Immature natural killer cell (primary cell): Measurements from ENCODE around the gene HS3ST6. TPM values are rescaled to one million over a fixed set of nuclear protein-coding genes. Genes with fewer than 3 reads are reported as not detected.

Source experiments
- polyA plus RNA-seq, 3 donors: library from polyadenylated mRNA; unstranded; fragments of 300-500 nt; fragmentation: Illumina TruSeq; gene quantifications; one replicate each; pipeline ENCODE4 v1.2.3, GENCODE V29; 2021

HS3ST6 gene
- polyA plus RNA-seq, 3 donors from 2014 or later: not detected

Other genes with a start within 250 kb of the HS3ST6 start
- gene JPT2, start 240.1 kb downstream of the HS3ST6 start, polyA plus RNA-seq: 10 to 100 TPM in 1 of 3 donors, 1 to 10 TPM in 2; 7.9 to 14.0 (median 8.3) TPM
- gene MAPK8IP3, start 212.2 kb downstream of the HS3ST6 start, polyA plus RNA-seq: 1 to 10 TPM in 1 of 3 donors, under 1 TPM in 2; 0.55 to 3.8 (median 0.57) TPM
- gene NME3, start 146.9 kb downstream of the HS3ST6 start, polyA plus RNA-seq: 10 to 100 TPM; 49.4 to 96.9 (median 82.4) TPM
- gene EME2, start 145.6 kb downstream of the HS3ST6 start, polyA plus RNA-seq: 1 to 10 TPM in 2 of 3 donors, under 1 TPM in 1; 0.79 to 2.2 (median 1.0) TPM
- 100 to 1,000 TPM; 111 to 139 (median 139) TPM for gene MRPS34, start 145.3 kb downstream of the HS3ST6 start, polyA plus RNA-seq
- gene SPSB3, start 135.8 kb downstream of the HS3ST6 start, polyA plus RNA-seq: 10 to 100 TPM; 68.3 to 80.4 (median 77.6) TPM
- gene NUBP2, start 135.5 kb downstream of the HS3ST6 start, polyA plus RNA-seq: 100 to 1,000 TPM; 106 to 151 (median 127) TPM
- not detected for gene IGFALS, start 124.7 kb downstream of the HS3ST6 start, polyA plus RNA-seq
- 10 to 100 TPM; 53.0 to 54.7 (median 54.3) TPM for gene HAGH, start 91.6 kb downstream of the HS3ST6 start, polyA plus RNA-seq
- gene FAHD1, start 91.2 kb downstream of the HS3ST6 start, polyA plus RNA-seq: 10 to 100 TPM; 22.7 to 35.4 (median 24.8) TPM
- not detected for gene MEIOB, start 46.3 kb downstream of the HS3ST6 start, polyA plus RNA-seq
- 10 to 100 TPM; 34.0 to 66.5 (median 47.0) TPM for gene MSRB1, start 24.8 kb upstream of the HS3ST6 start, polyA plus RNA-seq
- not detected for gene RPL3L, start 36.3 kb upstream of the HS3ST6 start, polyA plus RNA-seq
- 100 to 1,000 TPM; 201 to 232 (median 203) TPM for gene NDUFB10, start 41.1 kb upstream of the HS3ST6 start, polyA plus RNA-seq
- 1,000 to 10,000 TPM; 2,221 to 2,989 (median 2,668) TPM for gene RPS2, start 46.4 kb upstream of the HS3ST6 start, polyA plus RNA-seq
- gene RNF151, start 48.4 kb upstream of the HS3ST6 start, polyA plus RNA-seq: not detected
- gene TBL3, start 53.6 kb upstream of the HS3ST6 start, polyA plus RNA-seq: 10 to 100 TPM; 34.4 to 66.1 (median 59.8) TPM
- under 1 TPM in 1 of 3 donors, not detected in 2; 0.17 TPM for gene NOXO1, start 63.1 kb upstream of the HS3ST6 start, polyA plus RNA-seq
- 10 to 100 TPM; 38.4 to 52.0 (median 40.7) TPM for gene GFER, start 65.8 kb upstream of the HS3ST6 start, polyA plus RNA-seq
- 1 to 10 TPM; 4.6 to 6.7 (median 6.4) TPM for gene SYNGR3, start 71.6 kb upstream of the HS3ST6 start, polyA plus RNA-seq
- 10 to 100 TPM in 1 of 3 donors, 1 to 10 TPM in 2; 1.8 to 10.4 (median 2.9) TPM for gene ZNF598, start 91.4 kb upstream of the HS3ST6 start, polyA plus RNA-seq
- gene NPW, start 101.4 kb upstream of the HS3ST6 start, polyA plus RNA-seq: not detected
- gene NHERF2, start 108.5 kb upstream of the HS3ST6 start, polyA plus RNA-seq: 1 to 10 TPM in 1 of 3 donors, under 1 TPM in 1, not detected in 1; 0.54 to 1.4 TPM
- 10 to 100 TPM; 26.4 to 31.6 (median 29.7) TPM for gene NTHL1, start 129.4 kb upstream of the HS3ST6 start, polyA plus RNA-seq
- 10 to 100 TPM; 18.0 to 50.1 (median 29.1) TPM for gene TSC2, start 129.6 kb upstream of the HS3ST6 start, polyA plus RNA-seq
- gene PKD1, start 217.5 kb upstream of the HS3ST6 start, polyA plus RNA-seq: 1 to 10 TPM; 2.7 to 6.7 (median 2.8) TPM
- gene RAB26, start 230.2 kb upstream of the HS3ST6 start, polyA plus RNA-seq: 1 to 10 TPM in 1 of 3 donors, under 1 TPM in 1, not detected in 1; 0.34 to 1.4 TPM
- gene TRAF7, start 237.4 kb upstream of the HS3ST6 start, polyA plus RNA-seq: 1 to 10 TPM; 5.2 to 6.9 (median 5.6) TPM